Gastroesophageal sphincter (tissue), 3 donors: ENCODE measurements around the gene CNTNAP2.

Experiments used
- CTCF ChIP-seq, 4 experiments: fragments of 200-600 bp in 2 of 4; fragments of 450-650 bp in 2 of 4; sonication (generic) in 1 of 4; IDR thresholded peaks; one replicate each; pipeline ENCODE4 v1.5.1; 2017 to 2019; ENCODE audit warnings: antibody characterized with exemption in 4 of 4, mild to moderate bottlenecking in 2 of 4, moderate library complexity in 2 of 4
- EP300 ChIP-seq: sonication (generic); formaldehyde crosslinking; IDR thresholded peaks from one replicate; pipeline ENCODE4 v1.6.1; 2017; ENCODE audit warnings: antibody characterized with exemption, mild to moderate bottlenecking
- POLR2A ChIP-seq, 2 donors: fragments of 450-650 bp; IDR thresholded peaks; one replicate each; pipeline ENCODE4 v1.6.1; 2017; ENCODE audit warnings: antibody characterized with exemption in 2 of 2, mild to moderate bottlenecking in 2 of 2, moderate library complexity in 1 of 2

- no peak for TF ChIP-seq CTCF (IDR thresholded peaks at IDR 0.05)
- TF ChIP-seq POLR2A (IDR thresholded peaks at IDR 0.05) = no peak
- no peak for TF ChIP-seq EP300
These were observed 2042.7 kb downstream of the CNTNAP2 start for GRCh38 chr7:148159331-148159730.
